Esophagus muscularis mucosa (tissue), 3 donors: Measurements from ENCODE around the gene SLC25A26.

Experiments
- POLR2A ChIP-seq: fragments of 450-650 bp; IDR thresholded peaks from one replicate; pipeline ENCODE4 v1.6.1; 2017; ENCODE audit warnings: antibody characterized with exemption, moderate library complexity, mild to moderate bottlenecking, low read depth
- TF ChIP-seq, protein P1 (sequence below), 3 experiments: fragments of 200-600 bp in 2 of 3; fragments of 450-650 bp in 1 of 3; sonication (generic) in 2 of 3; IDR thresholded peaks; one replicate each; pipeline ENCODE4 v1.5.1; 2017 to 2019; ENCODE audit warnings: antibody characterized with exemption in 3 of 3, mild to moderate bottlenecking in 2 of 3, moderate library complexity in 1 of 3

DNA sequence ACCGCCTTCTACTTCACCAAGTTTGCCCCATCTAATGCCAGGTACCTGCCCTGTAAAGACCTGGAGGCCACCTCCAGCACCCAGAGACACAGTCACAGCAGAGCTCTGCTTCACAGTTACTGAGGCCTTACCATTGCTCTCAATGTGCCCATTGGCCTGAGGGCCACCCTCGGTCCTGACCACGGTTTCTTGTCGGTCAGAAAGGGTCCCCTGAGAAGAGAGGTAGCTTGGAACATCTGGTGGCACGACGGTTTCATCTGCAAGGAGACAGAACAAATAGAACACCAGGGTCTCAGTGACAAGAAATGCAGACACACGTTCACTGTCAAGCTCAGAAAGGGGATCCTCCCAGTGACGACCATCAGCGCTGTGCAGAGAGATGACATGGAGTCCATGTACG, 161.3 kb downstream of the SLC25A26 start:
- TF ChIP-seq, protein P1, sequence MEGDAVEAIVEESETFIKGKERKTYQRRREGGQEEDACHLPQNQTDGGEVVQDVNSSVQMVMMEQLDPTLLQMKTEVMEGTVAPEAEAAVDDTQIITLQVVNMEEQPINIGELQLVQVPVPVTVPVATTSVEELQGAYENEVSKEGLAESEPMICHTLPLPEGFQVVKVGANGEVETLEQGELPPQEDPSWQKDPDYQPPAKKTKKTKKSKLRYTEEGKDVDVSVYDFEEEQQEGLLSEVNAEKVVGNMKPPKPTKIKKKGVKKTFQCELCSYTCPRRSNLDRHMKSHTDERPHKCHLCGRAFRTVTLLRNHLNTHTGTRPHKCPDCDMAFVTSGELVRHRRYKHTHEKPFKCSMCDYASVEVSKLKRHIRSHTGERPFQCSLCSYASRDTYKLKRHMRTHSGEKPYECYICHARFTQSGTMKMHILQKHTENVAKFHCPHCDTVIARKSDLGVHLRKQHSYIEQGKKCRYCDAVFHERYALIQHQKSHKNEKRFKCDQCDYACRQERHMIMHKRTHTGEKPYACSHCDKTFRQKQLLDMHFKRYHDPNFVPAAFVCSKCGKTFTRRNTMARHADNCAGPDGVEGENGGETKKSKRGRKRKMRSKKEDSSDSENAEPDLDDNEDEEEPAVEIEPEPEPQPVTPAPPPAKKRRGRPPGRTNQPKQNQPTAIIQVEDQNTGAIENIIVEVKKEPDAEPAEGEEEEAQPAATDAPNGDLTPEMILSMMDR (IDR thresholded peaks at IDR 0.05): no peak
- TF ChIP-seq POLR2A: no peak
